ENCODE results near the gene TBX10.

- no peak for TF ChIP-seq POLR2AphosphoS5 (IDR thresholded peaks at IDR 0.05; ENCODE audit: low read depth, low read length)
- no peak for TF ChIP-seq POLR2A (IDR thresholded peaks at IDR 0.05; ENCODE audit: low read depth, low read length)
Measured at GRCh38 chr11:67631853-67632174, 7.7 kb downstream of the TBX10 start.
